Activated CD4-positive, CD25-positive, alpha-beta regulatory T cell (primary cell): ENCODE results near the gene CXCR4.
"Not testable (repeated sequence)": the region's sequence is repeated elsewhere in the genome, so short reads cannot be mapped to it uniquely, and the experiment has no call there.

Source experiments
- DNase-seq, 4 experiments: peaks; one replicate each; lab custom pipeline; 2025; lab: John Stamatoyannopoulos, UW

Gene CXCR4

GRCh38 chr2:136077107-136077506 is 40.8 kb downstream of the CXCR4 start:
- DNase-seq: no peak

GRCh38 chr2:136075476-136075875 is 42.5 kb downstream of the CXCR4 start:
- DNase-seq: no peak

GRCh38 chr2:136072621-136073020 is 45.3 kb downstream of the CXCR4 start:
- no peak for DNase-seq

- not testable (repeated sequence) for DNase-seq
These were observed 46.1 kb downstream of the CXCR4 start for GRCh38 chr2:136071887-136072286.

GRCh38 chr2:136070913-136071312 is 47.0 kb downstream of the CXCR4 start:
- DNase-seq: no peak

GRCh38 chr2:136069773-136070172 is 48.2 kb downstream of the CXCR4 start:
- no peak for DNase-seq

- DNase-seq: no peak
These were observed 49.2 kb downstream of the CXCR4 start for GRCh38 chr2:136068581-136069227.

GRCh38 chr2:136067897-136068580 is 49.9 kb downstream of the CXCR4 start:
- DNase-seq: no peak

- no peak for DNase-seq
These were observed 50.5 kb downstream of the CXCR4 start for GRCh38 chr2:136067459-136067858.

GRCh38 chr2:136065907-136066306 is 52.0 kb downstream of the CXCR4 start:
- DNase-seq: no peak

- no peak for DNase-seq
These were observed 52.6 kb downstream of the CXCR4 start for GRCh38 chr2:136065384-136065783.
